Renal cortex interstitium (tissue), 11 donors: ENCODE data around the gene HTT. TPM values are rescaled to one million over a fixed set of nuclear protein-coding genes. Genes with fewer than 3 reads are reported as not detected.

Source experiments
- DNase-seq, 11 donors: peaks; one replicate each; pipeline ENCODE4 v3.0.0-alpha.2; 2013; ENCODE audit warnings: low read depth in 9 of 11, low spot score in 4 of 11; ENCODE audit errors: extremely low read depth in 1 of 11
- polyA plus RNA-seq, 3 donors: library from polyadenylated mRNA; unstranded; fragments of 120-200 nt; gene quantifications; one replicate each; pipeline ENCODE4 v1.2.1, GENCODE V29; 2013; ENCODE audit not compliant: insufficient read length in 3 of 3

Gene HTT
- polyA plus RNA-seq, 3 donors, result 30.8 to 38.1 (median 37.9) TPM

DNA sequence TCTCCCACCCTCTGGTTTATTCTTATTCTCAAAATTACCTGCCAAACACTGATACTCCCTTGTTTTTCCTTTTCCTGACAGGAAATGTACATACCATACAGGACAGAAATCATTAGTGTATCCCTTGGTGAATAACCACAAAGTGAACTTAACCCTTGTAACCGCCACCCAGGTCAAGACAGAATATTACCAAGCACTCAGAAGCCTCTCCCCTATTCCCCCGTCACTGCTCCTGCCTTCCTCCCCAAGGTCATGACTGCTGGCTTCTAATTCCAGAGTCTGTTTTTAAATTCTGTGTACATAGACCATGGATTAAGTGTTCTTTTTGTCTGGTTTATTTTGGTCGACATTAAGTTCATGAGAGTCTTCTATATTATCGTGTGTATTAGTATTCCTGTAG lies 37.7 kb downstream of the HTT start:
- no peak for DNase-seq

DNA sequence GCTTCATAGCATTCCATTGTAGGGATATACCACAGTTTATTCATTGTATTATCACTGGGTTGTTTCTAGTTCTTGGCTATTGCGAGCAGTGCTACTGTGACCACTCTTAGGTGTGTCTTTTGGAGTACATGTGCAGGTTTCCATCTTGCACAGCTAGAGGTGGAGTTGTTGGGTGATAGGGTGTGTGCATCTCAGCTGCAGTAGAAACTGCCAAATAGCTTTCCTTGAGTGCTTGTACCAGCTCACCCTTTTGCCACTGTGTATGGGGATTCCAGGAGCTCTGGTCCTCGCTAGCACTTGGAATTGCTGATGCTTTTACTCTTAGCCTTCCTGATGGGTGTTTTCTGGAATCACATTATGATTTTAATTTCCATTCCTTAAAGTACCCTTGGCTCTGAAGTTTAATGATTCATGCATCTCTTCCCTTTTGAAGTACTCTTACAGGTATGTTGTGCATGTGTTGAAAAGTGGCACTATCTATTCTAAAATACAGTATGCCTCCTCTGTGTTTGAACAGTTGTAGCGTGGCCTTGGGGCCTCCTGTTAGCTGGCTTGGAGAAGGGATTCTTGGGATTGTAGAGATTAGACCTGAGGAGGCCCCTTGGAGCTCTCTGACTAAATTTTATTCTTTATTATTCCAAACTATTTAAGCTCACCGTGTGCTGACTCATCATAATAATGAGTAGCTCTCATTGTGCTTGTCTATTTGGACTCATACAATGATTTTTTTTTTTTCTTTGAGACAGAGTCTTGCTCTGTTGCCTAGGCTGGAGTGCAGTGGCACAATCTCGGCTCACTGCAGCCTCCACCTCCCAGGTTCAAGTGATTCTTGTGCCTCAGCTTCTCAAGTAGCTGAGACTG lies 38.4 kb downstream of the HTT start:
- no peak for DNase-seq

DNA sequence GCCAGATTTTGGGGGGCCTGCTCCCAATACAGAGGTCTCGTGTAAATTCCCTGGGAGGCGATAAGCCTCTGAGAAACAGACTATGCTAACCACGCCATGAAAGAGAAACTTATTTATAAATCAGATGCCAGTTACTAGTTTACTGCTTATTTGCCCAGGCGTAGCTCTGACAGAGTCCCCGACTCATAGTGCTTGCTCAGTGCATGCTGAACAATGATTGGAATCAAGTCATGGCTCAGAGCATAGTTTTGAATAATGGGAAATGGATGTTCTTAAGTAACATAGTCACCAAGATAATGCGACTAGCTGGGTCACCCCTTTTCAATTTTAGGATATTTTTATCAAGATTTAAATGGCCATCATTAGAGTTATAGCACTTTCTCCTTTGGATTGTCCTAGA lies 39.9 kb downstream of the HTT start:
- no peak for DNase-seq

DNA sequence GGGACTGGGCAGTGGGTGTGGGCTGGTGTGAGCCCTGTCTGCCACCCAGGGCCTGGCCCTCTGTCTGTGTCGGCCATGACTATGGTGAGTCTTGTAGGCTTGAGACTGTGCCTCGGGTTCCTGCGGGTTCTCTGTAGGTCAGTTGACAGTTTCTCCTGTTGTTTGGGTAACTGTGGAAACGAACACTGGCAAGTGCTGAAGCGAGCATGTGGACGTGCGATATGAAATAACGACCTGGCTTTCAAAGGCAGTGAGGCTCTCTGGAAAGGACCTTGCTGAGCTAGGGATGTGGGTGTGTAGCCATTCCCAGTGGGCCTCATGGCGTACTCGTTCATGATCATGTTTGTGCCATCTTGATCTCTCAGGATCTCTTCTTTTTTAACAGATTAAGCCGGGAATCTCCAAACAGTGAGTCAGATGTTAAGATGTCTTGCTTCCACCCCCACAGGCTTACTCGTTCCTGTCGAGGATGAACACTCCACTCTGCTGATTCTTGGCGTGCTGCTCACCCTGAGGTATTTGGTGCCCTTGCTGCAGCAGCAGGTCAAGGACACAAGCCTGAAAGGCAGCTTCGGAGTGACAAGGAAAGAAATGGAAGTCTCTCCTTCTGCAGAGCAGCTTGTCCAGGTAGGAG lies 41.3 kb downstream of the HTT start:
- no peak for DNase-seq

DNA sequence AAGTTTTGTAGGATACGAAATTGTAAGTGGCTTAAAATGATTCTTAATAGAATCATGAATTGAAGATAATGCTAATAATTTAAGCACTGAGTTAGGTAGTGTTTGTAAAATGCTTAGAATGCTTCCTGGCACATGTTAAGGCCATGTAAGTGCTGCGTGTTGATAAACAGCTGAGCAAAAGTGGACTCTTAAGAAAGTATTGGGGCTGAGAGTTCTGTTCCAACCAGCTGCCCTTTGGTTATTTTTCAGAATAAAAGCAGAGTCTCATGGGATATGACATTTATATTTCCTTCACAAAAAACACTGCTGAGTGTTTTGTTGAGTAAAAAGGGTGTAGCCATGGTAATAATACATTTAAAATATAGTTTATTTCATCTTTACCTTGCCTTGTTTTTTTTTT lies 42.5 kb downstream of the HTT start:
- DNase-seq, result no peak

DNA sequence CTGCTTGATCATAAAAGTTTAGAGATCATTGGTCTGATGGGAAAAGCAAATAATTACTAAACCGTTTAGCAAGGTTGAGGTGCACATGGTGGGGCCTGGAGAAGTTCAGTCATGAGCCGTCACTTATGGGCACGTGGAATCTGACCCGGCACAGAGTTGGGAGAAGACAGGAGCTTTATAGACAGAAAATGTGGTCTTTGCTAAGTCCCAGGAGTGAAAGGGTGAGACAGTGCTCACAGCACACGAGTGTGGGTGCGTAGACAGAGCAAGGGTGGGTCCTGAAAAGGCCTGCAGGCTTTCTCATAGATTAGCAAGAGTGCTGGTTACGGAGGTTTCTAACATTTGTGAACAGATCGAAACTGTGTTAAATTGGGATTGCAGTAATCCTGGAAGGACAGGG lies 43.8 kb downstream of the HTT start:
- DNase-seq, result no peak

DNA sequence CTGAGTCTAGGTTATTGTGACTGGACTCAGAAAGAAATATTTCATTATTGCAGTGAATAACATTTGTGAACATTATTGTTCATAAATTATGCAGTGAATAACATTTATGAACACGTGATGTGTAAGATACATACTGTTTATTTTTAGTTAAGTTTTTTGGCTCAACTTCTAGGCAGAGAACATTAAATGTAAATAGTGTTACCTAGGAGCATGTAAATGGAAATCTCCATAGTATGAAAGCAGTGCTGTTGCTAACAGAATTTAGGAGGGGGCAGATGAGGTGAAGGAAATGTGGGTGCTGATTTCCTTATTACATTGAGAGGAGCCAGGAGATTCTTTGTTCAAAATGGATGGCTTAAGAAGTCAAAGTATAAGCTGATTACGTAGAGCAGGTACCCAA lies 45.0 kb downstream of the HTT start:
- no peak for DNase-seq

DNA sequence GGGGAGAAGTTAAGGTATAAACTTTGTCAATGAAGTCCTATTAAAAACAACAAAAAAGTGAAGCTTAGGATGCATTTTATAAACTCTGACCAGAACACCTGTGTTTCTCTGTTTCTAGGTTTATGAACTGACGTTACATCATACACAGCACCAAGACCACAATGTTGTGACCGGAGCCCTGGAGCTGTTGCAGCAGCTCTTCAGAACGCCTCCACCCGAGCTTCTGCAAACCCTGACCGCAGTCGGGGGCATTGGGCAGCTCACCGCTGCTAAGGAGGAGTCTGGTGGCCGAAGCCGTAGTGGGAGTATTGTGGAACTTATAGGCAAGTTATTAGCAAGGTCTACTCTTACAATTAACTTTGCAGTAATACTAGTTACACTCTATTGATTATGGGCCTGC lies 46.6 kb downstream of the HTT start:
- no peak for DNase-seq

DNA sequence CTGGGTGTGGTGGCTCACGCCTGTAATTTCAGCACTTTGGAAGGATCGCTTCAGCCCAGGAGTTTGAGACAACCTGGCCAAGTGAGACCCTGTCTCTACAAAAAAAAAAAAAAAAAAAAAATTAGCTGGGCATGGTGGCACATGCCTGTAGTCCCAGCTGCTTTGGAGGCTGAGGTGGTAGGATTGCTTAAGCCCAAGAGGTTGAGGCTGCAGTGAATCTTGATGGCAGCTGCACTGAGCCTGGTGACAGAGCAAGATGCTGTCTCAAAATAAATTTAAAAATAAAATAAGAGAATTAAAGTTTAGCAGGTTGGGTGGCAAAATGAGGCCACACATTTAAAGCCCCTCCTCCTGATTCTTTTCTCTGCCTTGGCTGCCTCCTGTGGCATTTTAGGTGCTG lies 47.1 kb downstream of the HTT start:
- DNase-seq, result no peak

DNA sequence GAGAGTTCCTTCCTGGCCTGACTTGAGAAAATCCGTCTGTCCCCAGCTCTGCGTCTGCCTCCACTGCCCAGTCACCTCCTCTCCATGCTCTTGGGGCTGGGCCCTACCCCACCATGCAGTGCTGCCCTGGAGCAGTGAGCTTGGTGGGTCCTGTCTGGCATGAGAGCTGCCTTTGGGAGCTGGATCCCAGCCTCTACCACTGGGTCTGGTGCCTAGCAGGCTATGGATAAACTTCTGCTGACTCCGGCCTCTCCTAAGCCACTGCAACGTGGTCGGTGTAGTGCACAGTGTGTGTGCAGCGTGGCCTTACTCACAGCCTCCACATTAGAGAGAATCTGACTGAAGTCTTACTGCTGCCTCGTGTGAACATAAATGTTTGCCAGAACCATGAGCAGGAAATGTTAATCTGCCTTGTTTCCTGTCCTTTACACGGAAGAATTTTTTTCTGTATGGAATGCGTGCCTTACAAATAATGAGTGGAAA lies 47.6 kb downstream of the HTT start:
- DNase-seq, result peak in 4 of 11 donors; percentile 19 to 45 (median 34)

DNA sequence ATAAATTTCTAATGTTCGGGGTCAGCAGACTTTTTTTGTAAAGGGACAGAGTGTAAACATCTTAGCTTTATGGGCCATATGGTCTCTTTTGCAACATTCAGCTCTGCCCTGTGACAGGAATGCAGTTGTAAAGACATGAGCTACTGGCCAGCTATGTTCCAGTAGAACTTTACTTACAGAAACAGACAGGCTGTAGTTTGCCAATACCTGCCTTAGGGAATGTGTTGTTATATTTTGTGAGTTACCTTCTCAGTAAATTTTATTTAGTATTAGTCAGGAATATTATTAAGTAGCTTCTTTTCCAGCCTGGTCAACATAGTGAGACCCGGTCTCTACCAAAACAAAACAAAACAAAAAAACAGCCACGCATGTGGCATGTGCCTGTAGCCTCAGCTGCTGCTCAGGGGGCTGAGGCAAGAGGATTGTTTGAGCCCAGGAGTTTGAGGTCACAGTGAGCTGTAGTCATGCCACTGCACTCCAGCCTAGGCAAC lies 48.7 kb downstream of the HTT start:
- peak in 4 of 11 donors; percentile 17 to 47 (median 34) for DNase-seq

DNA sequence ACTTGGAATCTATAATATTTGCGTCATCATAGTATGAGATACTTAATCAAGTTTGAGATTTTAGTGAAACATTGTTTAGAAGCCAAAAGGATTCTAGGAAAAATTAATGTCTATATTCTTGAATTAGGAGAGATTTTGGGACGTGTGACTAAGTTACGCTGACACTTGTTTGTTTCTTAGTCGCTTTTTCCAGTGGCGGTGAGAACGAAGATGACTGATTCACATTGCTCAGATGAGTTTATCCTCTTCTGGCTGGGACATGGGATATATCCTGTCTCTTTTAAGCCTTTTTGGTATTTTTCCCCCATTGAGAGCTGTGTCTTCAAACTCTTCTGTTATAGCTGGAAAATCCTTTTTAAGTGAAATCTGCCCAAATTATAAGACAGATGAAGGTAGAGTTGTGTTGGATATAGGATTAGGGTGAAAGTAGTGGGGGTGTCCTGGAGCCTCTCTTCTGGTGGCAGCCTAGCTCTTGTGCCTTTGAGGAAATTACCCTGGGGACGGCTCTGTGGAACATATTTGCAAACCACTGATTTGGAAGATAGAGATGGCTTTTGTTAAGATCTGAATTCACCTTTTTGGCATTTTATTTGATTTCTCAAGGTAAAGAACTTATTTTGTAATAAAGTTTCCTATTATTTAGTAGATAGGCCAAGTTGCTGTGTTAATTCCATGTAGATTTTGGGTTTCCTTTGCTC lies 49.7 kb downstream of the HTT start:
- DNase-seq, result no peak

DNA sequence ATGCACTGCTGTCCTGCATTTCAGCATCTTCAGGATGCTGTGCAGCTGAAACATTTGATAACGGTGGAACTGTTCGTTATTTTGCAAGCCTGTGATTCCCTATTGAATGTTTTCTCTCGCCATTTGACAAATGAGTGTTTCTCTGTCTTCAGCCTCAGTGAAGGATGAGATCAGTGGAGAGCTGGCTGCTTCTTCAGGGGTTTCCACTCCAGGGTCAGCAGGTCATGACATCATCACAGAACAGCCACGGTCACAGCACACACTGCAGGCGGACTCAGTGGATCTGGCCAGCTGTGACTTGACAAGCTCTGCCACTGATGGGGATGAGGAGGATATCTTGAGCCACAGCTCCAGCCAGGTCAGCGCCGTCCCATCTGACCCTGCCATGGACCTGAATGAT lies 52.6 kb downstream of the HTT start:
- no peak for DNase-seq

DNA sequence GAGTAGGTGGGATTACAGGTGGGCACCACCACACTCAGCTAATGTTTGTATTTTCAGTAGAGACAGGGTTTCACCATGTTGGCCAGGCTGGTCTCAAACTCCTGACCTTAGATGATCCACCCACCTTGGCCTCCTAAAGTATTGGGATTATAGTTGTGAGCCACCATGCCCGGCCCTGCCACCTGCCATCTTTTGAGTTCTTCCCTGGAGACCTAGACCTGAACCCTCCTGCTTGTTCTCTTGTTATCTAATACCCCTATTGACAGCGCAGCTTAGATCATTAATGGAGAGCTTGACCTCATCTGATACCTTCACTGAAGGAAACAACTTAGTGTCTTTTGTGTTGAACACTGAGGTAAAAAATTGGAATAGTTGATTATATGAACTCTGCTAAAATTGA lies 53.6 kb downstream of the HTT start:
- DNase-seq, result no peak

DNA sequence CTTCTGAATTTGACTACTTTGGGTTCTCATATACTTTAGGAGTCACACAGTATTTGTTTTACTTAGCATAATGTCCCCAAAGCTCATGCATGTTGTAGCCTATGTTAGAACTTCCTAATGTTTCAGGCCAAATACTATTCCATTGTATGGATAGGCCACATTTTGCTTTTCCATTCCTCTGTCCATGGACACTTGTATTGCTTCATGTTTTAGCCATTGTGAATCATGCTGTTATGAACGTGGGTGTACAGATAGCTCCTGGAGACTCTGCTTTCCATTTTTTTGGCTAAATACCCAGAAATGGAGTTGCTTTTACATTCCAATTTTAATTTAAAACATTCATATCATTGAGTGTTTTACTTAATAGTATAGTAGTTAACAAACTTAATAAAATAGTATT lies 54.5 kb downstream of the HTT start:
- DNase-seq, result no peak

DNA sequence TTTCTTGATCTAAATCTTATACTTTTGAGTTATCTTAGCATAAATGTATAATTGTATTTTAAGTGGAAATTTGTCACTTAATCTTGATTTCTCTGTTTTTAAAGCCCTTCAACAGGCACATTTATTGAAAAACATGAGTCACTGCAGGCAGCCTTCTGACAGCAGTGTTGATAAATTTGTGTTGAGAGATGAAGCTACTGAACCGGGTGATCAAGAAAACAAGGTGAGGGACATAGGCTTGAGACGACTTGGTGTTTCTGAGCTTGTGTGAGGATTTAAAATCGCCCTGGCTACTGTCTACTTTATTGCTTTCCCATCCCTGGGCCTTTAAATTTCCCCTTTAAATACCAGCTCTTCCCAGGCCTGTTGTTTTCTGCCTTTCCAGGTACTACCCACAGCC lies 55.7 kb downstream of the HTT start:
- no peak for DNase-seq

DNA sequence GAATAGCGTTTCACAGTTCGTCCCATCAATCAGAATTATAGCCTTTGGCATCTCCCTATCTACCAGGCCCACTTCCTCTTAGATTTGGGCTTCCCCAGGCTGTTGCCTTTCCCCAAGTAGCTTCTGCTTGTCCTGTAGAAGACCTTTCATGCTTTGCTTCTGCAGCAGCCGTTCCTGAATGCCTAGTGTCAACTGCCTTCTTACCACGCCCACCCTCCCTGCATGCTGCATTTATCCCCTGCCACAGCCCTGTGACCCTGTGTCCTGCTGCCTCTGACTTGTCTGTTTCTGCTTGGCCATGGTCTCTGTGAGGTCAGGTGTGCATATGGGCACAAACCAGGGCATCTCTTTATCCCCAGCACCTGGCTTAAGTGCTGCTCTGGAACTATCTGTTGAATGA lies 56.3 kb downstream of the HTT start:
- DNase-seq, result no peak

DNA sequence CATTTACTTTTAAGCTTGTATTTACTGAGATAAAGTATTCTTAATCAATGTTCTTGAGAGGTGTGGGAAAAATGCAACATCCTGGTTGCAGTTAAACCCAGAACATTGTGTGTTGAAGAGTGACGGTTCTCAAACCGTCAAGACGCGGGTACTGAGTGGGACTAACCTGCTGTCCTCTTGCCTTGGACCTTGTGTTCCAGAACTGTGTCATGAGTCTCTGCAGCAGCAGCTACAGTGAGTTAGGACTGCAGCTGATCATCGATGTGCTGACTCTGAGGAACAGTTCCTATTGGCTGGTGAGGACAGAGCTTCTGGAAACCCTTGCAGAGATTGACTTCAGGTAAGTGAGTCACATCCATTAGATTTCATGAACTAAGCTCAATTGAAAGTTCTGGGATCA lies 59.7 kb downstream of the HTT start:
- DNase-seq, result no peak

DNA sequence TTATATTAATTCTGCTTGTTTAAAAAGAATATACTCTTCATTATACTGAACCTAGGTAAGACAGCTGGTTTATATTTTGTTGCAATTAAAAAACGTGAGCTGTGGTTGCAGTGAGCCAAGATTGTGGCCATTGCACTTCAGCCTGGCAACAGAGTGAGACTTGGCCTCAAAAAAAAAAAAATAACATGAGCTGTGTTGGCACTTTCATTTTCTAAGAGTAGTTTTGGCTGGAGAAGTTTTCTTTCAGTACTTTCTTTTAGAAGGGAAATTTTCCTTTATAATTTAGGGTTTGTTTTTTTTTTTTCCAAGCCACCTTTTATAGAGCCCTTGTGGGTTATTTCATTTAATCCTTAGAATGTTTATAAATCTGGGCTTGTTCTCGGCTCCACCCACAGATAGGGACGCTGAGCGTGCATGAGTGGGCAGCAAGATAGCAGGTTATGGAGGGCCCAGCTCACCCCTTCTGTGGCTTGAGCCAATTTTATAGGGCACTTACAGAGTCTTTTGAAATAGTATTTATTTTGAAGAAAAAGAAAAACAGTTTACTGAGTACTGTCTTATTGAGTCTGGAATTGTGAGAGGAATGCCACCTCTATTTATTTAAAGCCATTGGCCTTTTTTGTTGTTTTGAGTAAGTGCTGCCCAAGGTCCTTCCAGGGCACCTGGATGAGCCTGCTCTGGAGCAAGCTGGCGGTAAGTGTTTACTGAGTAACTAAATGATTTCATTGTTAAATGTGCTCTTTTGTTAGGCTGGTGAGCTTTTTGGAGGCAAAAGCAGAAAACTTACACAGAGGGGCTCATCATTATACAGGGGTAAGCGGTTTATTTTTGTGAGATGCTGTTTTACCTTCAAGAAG lies 60.9 kb downstream of the HTT start:
- DNase-seq, result no peak
